CD4-positive, alpha-beta T cell treated with Interleukin-21 for 1 hour (primary cell): ENCODE results near the gene ZNF562.
"Not testable (repeated sequence)": the region's sequence is repeated elsewhere in the genome, so short reads cannot be mapped to it uniquely, and the experiment has no call there.

Source experiments
- DNase-seq: peaks from one replicate; pipeline ENCODE4 v3.0.0-alpha.2; 2020

The ZNF562 gene

DNA sequence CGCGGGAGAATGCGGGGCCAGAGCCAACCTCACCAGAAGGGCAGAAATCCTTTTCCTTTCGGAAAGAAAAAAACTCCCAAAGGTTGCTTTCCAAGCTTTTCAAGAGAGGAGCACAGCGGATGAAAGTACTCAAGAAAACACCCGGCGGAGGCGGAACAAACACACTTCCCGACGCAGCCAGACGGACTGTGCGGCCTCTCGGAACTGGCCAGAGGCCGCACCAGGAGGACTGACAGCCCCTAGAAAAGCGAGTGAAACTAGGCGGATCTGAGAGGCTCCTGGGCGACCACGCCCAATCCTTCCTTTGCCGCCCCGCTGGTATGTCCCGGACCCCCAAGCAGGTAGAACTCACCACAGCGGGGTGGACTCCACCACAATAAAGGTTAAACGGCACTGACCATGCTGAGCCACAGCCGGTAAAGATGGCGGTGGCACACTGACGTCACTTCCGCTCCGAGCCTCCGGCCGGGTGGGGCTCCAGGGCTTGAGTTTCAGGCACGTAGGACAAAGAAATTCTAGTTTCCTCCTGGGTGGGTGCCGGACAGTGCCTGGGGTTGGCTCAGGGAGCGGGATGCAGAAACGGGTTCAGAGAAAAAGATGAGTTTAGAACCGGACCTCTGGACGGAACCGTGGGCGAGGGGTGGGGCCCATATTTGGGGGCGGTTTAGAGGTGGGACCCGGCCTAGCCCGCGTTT lies at the start of gene ZNF562:
ZNF562 (minus strand) TSS at position 438 of the 695 bp plus-strand sequence. CDS start 14,356 bp downstream, outside the sequence.
- DNase-seq: peak; percentile 86

DNA sequence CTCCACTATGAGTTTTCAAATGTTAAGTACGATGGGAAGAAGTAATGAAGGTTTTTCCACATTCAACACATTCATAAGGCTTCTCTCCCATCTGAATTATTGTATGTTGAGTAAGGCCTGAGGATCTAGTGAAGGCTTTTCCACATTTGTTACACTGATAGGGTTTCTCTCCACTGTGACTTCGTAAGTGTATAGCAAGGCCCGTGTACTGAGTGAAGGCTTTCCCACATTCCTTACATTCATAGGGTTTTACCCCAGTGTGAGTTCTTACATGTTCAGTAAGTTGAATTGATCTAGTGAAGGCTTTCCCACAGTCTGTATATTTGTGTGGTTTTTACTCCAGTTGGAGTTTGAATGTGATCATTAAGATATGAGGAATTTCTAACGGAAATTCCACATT lies 49.3 kb upstream of the ZNF562 start:
- no peak for DNase-seq

DNA sequence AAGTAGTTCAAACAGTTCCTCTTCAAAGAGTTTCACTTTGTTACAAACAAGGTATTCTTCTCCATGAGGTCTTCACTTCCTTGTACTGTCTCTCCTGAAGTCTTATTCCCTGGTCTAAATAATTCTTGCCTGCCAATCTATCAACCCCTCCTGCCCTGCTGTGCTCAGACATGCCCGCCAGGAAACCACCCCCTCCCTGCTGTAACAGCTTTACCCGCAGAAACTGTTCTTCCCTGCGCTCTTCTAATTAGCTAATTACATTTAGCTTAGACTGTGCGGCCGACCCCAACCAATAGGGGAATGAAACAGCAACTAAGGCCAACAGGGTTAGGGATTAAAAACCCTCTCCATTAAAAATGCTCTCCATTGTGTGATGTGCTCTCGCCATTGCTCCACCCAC lies 47.0 kb upstream of the ZNF562 start:
- DNase-seq: peak; percentile 3

DNA sequence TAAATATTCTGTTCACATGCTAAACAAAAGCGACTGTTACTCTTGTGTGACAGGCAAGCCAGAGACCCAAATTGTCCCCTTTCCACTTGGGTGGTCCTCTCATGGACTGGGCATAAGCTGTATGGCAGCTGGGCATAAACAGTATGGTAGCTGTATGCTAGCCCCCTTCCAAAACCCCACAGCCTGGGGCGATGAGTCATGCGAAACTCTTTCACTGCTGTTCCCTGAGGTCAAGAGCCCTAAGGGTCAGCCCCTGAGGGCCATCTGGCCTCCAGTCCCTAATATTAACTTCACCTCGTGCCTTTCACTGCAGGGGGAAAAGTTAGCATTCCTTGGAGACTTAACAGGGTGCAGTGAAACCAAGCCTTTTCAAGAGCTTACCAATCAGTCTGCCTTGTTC lies 45.6 kb upstream of the ZNF562 start:
- no peak for DNase-seq

DNA sequence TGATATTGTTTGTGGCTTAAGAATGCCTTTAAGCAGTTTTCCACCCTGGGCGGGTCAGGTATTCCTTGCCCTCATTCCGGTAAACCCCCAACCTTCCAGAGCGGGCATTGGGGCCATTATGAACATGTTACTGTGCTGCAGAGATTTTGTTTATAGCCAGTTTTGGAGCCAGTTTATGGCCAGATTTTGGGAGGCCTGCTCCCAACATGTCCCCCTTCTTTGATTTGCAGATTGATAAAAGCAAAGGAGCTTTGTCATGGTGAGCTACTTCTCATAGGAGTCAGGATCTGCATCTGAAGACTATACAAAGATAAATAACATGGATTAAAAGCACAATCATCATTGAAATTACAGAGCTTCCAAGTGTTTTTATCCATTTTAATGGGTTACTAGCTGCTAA lies 36.9 kb upstream of the ZNF562 start:
- DNase-seq: no peak

DNA sequence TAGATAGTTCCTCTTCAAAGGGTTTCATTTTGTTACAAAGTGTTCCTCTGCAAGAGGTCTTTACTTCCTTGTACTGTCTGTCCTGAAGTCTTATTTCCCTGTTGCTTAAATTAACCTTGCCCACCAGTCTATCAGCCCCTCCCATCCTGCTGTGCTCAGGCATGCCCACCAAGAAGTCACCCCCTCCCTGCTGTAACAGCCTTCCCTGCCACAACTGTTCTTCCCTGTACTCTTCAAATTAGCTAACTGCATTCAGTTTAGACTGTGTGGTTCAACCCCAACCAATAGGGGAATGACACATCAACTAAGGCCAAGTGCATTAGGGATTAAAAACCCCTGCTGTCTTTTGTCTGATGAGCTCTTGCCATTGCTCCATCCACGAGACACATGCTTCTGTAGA lies 34.4 kb upstream of the ZNF562 start:
- no peak for DNase-seq

DNA sequence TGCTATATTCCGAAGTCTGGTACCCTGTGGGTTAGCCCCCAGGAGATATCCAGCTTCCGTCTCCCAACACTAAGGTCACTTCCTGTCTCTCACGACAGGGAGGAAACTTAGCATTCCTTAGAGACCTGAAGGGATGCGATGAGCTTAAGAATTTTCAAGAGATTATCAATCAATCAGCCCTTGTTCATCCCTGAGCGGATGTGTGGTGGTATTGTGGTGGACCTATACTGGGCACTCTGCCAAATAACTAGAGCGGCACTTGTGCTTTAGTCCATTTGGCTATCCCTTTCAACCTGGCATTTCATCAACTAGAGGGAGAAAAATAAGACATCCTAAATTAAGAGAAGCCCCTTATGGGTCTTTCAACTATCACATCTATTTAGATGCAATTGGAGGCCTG lies 30.9 kb upstream of the ZNF562 start:
- no peak for DNase-seq

DNA sequence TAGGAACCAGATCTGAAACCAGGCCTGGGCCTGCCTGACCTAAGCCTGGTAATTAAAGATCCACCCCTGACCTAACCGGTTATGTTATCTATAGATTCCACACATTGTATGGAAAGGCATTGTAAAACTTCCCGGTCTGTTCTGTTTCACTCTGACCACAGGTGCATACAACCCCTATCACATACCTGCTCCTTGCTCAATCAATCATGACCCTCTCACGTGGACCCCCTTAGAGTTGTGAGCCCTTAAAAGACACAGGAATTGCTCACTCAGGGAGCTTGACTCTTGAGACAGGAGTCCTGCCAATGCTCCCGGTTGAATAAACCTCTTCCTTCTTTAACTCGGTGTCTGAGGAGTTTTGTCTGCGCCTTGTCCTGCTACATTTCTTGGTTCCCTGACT lies 27.3 kb upstream of the ZNF562 start:
- DNase-seq: no peak

DNA sequence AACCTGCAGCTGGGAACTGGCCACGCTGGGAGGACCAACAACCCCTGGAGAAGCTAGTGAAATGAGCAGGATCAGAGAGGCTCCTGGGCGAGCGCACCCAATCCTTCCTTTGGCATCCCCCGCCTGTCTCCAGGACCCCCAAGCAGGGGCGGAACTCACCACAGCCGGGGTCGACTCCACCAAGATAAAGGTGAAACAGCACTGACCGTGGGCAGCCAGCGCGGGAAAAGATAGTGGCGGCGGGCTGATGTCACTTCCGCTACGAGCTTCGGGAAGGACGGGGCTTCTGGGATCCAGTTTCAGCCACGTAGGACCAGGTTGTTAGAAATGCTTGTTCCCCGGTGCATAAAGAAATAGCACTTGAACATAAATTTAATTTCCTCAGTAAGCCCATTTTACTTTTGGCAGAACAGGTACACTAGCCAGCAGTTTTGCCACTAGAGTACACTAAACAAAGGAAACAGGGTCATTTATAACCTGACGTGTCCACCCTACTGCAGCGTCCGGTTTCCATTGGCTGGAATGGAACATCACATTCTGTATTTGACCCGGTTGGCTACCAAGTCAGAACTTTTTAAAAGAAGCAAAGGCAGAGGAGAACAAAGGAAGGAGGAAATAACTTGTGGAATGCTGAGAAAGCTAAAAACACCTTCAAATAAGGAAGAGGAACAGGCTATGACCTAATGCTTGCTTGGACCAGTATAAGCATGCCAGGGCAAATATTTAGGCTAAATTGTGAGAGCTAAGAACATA lies 25.5 kb upstream of the ZNF562 start:
- DNase-seq: no peak

DNA sequence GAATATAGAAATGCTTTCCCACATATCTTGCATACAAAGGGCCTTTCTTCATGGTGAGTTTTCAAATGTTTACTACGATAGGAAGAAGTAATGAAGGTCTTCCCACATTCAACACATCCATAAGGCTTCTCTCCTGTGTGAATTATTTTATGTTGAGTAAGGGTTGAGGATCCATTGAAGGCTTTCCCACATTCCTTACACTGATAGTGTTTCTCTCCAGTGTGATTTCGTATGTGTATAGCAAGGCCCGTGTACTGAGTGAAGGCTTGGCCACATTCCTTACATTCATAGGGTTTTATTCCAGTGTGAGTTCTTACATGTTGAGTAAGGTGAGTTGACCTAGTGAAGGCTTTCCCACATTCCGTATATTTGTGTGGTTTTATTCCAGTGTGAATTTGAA lies 15.4 kb upstream of the ZNF562 start:
- not testable (repeated sequence) for DNase-seq

DNA sequence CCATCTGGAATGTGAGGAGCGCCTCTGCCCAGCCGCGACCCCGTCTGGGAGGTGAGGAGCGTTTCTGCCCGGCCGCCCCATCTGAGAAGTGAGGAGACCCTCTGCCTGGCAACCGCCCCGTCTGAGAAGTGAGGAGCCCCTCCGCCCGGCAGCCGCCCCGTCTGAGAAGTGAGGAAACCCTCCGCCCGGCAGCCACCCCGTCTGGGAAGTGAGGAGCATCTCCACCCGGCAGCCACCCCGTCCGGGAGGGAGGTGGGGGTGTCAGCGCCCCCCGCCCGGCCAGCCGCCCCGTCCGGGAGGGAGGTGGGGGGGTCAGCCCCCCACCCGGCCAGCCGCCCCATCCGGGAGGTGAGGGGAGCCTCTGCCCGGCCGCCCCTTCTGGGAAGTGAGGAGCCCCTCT lies 5.1 kb upstream of the ZNF562 start:
- DNase-seq: not testable (repeated sequence)

DNA sequence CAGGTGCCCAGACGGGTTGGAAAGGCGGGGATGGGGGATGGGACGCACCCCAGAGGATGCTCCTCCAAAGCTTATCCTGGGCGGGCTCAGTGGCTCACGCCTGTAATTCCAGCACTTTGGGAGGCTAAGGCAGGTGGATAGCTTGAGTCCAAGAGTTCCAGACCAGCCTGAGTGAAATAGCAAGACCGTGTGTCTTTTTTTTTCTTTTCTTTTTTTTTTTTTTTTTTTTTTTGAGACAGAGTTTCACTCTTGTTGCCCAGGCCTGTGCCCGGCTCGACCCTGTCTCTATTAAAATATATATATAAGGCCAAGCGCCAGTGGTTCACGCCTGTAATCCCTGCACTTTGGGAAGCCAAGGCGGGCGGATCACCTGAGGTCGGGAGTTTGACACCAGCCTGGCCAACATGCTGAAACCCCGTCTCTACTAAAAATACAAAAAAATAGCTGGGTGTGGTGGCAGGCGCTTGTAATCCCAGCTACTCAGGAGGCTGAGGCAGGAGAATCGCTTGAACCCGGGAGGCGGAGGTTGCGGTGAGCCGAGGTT lies 530 bp upstream of the ZNF562 start:
- DNase-seq: not testable (repeated sequence)

DNA sequence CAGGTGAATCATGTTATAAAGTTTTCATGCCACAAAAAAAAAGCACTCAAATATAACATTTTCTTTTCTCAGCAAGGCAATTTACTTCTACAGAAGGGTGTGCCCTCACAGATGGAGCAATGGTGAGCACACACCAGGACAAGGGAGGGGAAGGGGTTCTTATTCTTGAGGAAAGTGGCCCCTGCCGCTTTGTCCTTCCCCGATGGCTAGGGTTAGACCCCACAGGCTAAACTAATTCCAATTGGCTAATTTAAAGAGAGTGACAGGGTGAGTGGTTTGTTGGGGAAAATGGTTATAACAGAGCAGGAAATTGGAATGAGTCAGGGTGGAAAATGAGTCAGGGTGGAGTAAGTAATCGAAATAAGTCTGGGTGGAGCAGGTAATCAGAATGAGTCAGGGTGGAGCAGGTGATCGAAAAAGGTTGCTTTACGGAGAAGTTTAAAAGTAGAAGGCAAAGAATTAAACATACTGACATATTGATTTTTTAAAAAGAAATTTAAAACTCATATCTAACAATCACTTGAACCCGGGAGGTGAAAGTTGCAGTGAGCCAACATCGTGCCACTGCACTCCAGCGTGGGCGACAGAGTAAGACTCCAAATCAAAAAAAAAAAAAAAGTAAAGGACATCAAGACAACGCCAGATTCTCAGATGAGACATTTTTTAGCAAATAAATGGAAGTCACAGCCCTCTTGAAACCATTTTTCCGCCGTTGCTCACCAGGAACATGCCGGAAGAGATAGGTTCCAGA lies 813 bp downstream of the ZNF562 start:
- DNase-seq: peak; percentile 7

DNA sequence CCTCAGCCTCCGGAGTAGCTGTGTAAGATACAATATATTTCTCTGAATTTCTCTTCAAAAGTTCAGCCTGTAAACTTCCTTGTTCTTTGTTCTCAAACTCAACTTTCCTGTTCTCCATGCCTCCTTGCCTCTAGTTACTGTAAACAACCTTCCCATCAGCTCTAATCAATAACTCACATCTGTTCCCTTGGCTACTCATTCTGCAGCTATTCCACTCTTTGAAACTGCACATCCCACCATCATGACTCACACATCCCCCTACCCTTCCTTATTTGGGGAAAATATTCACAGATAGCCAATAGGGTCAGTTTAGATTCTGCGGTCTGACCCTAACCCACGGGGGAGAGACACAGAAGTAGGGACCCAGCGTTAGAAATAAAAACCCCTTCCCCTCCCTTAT lies 2.0 kb downstream of the ZNF562 start:
- no peak for DNase-seq

DNA sequence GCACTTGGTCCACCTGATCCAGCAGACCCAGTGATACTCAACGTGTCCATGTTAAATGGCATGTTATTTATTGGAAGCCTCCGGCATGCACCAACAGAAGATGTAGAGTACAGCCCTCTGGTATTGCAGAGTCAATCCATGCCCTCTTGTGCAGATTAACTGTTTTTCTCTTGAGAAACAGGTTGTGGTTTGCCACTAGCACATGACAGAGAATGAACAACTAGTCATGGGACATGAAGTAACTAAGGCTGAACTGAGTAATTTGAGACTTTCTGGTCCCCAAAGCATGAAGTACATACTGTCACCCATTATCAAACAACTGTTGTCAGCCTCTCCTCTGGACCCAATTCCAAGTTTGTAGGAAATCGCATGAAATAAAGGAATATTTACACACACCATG lies 3.2 kb downstream of the ZNF562 start:
- no peak for DNase-seq

DNA sequence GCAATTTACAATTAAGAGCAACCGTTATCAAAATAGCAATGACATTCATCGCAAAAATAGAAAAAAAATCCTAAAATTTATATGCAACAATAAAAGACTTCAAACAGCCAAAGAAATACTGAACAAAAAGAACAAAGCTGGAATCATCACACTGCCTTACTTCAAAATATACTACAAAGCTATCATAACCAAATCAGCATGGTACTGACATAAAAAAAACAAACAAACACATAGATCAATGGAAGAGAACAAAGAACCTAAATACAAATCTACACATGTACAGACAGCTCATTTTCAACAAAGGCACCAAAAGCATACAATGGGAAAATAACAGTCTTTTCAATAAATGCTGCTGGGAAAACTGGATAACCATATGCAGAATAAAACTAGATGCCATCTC lies 6.4 kb downstream of the ZNF562 start:
- no peak for DNase-seq

DNA sequence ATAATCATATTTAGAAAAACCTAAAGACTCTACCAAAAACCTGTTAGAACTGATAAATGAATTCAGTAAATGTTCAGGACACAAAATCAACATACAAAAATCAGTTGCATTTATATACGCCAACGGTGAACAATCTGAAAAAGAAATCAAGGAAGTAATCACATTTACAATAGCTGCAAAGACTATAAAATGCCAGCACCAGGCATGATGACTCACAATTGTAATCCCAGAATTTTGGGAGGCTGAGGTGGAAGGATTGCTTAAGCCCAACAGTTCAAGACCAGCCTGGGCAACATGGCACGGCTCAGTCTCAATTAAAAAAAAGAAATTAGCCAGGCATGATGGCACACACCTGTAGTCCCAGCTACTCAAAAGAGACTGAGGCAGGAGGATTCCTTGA lies 7.0 kb downstream of the ZNF562 start:
- no peak for DNase-seq

DNA sequence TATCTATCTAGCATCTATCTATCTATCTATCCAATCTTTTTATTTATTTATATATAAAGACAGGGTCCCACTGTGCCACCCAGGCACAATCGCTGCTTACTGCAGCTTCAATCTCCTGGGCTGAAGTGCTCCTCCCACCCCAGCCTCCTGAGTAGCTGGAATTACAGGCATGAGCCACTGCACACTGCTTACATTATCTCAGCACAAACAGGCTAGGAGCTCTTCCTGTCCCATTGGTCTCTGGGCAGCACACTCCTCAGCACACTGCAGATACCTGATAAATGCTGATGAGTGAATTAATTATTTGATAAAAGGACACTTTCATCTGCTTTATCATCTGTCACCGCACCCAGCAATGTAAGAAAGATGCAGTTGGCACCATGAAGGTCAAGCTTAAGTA lies 16.1 kb downstream of the ZNF562 start:
- DNase-seq: no peak

DNA sequence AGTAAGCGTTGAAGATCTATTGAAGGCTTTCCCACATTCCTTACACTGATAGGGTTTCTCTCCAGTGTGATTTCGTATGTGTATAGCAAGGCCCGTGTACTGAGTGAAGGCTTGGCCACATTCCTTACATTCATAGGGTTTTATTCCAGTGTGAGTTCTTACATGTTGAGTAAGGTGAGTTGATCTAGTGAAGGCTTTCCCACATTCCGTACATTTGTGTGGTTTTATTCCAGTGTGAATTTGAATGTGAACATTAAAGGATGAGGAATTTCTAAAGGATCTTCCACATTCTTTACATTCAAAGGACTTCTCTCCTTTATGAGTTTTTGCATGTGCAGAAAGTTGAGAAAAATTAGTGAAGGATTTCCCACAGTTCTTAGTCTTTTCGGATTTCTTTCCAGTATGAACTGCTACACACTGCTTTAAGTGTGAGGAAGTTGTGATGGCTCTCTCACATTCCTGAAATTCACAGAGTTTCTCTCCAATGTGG lies 21.8 kb downstream of the ZNF562 start:
- not testable (repeated sequence) for DNase-seq

DNA sequence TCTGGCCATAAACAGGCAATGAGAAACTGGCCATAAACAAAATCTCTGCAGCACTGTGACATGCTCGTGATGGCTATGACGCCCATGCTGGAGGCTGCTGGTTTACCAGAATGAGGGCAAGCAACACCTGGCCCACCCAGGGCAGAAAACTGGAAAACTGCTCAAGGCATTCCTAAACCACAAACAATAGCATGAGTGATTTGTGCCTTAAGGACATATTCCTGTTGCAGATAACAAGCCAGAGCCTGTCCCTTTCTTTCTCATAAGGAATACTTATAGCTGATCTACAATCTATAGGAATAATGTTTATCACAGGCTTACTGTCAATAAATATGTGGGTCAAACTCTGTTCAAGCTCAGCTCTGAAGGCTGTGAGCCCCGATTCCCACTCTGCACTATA lies 23.4 kb downstream of the ZNF562 start:
- DNase-seq: not testable (repeated sequence)

DNA sequence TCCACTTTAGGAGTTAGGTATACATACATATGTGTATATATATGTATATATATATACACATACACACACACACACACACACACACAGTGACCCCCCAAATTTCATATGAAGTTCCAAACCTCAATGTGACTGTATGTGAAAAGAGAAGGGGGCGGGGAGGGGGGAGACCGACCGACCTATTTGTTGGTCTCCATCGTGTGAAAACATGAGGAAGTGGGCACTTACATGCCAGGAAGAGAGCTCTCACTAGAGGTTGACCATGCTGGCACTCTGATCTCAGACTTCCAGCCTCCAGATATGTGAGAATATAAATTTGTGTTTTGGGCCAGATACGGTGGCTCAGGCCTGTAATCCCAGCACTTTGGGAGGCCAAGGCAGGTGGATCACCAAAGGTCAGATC lies 24.6 kb downstream of the ZNF562 start:
- DNase-seq: no peak

DNA sequence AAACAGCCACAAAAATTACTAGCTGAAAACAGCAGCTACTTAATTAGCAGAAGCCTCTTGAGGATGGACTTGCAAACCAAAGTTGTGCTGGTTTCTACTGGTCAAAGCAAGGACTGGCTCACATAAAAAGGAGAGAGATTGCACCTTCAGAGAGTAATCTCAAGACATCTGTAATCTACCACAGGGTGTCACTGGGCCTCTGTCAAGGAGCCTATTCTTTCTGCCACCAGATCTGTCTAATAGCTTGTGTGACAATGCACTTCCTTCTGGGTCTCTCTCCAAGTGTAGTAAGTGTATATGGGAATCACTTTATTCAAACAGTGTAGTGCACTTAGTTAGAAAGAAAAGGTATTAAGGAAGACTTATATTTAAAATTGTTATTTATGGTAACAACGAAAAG lies 29.4 kb downstream of the ZNF562 start:
- peak; percentile 8 for DNase-seq

DNA sequence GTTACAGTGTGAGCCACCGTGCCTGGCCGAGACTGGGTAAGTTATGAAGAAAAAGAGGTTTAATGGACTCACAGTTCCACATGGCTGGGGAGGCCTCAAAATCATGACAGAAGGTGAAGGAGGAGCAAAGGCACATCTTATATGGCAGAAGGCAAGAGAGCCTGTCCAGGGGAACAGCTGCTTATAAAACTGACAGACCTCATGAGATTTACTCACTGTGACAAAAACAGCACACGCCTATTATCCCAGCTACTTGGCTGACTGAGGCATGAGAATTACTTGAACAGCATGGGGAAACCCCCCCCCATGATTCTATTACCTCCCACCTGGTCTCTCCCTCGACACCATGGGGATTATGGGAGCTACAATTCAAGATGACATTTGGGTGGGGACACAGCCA lies 30.4 kb downstream of the ZNF562 start:
- DNase-seq: no peak
